Activated CD4-positive, CD25-positive, alpha-beta regulatory T cell treated with anti-CD3 and anti-CD28 coated beads, Interleukin-2, amount 50 U/mL, for 16 hours (primary cell): ENCODE measurements around the gene COX6B2.

Experiments
- DNase-seq: peaks from one replicate; pipeline ENCODE4 v3.0.0-alpha.2; 2020; ENCODE audit warnings: low read depth, low spot score

The COX6B2 gene

DNA sequence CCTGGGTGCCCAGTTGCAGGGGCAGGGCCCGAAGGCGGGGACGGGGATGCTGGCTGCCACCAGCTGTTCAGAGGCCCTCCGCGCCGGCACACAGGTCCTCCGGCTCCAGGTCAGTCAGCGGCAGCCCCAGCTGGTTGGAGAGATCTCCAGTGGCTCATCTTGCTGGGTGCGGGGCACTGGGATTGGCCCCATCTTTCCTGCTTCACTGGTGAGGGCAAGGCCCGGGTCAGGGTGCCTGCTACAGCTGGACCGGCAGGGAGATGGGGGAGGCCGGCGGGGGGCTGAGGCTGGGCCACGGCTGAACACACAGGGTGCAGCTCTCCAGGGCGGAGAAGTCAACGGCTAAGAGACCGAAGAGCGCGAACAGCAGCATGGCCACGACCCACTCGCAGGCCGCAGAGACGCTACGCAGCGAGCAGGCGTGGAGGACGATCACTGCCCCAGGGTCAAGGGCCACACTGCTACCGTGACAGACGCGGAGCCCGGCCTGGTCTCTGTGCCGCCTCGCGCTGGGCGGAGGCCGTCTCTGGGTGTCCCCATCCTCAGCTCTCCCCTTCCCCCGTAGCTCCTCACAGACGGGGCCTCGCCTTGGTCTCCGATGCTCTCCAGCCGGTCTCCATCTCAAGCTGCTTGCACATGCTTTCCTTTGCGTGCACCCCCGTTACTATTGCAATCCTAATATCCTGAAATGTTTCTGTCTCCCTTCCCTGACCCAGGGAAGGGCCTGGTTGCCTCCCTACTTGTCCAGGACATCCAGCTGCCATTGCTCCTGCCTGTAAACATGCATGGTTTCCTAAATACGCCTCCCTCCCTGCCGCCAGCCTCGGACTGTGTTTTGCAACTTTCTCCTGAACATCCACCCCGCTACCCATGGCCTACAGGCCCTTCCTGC is 41.7 kb downstream of the COX6B2 start:
- DNase-seq = no peak

DNA sequence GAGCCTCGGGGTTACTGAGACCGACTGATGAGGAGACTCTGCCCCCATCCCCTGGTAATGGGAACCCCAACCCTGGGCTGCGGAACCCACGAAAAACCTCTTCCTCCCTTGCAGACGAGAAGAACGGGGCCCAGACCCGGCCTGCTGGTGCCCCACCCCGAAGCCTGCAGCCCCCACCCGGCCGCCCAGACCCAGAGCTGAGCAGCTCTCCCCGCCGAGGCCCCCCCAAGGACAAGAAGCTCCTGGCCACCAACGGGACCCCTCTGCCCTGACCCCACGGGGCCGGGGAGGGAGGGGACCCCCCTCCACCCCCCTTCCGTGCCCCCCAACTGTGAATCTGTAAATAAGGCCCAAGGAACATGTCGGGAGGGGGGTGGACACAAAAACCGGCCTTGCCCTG is 42.7 kb downstream of the COX6B2 start:
- DNase-seq = no peak

DNA sequence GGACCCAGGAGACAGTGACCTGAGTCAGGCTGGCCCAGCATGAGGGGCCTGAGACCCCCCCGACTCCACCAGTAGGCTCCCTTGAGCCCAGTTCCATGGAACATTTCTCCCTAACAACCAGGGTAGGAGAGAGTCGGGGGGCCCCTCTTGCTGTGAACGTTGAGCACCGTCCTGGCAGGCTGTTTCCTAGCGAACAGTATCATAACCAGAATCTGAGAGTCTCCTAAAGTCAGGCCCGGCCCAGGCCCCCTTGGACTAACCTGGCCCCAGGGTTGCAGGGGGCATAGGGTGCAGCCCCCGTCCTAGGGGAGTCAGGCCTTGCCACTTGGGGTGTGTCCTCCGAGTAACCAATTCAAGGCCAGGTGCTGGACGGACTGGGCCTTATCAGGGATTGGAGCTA is 43.1 kb downstream of the COX6B2 start:
- DNase-seq = no peak

DNA sequence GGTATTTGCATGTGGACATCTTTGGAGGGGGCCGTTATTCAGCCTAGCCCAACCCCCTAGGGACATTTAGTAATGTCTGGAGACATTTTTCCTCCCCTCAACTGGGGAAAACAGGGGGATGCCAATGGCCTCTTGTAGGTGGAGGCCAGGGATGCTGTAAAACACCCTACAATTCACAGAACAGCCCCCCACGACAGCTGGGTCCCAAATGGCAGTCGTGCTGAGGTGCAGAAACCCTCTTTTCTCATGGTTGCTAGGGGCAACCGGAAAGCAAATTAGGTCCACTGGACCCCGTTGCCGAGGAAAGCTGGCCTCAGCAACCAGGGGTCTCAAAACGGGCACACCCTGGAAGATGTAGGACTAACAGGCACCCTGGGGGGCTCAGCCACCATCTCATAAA is 44.0 kb downstream of the COX6B2 start:
- DNase-seq = no peak

DNA sequence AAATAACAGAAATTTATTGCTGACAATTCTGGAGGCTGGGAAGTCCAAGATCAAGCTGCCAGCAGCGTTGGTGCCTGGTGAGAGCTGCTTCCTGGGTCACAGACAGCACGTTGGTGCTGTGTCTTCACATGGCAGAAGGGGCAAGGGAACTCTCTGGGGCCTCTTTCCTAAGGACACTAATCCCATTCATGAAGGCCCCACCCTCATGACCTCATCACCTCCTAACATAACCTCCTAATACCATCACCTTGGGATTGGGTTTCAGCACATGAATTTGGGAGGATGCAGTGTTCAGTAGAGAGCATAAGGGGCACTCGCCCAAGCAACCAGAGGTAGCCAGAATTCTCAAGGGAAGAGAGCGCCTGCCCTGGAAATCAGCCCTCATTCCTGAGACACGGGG is 45.1 kb downstream of the COX6B2 start:
- DNase-seq = no peak

DNA sequence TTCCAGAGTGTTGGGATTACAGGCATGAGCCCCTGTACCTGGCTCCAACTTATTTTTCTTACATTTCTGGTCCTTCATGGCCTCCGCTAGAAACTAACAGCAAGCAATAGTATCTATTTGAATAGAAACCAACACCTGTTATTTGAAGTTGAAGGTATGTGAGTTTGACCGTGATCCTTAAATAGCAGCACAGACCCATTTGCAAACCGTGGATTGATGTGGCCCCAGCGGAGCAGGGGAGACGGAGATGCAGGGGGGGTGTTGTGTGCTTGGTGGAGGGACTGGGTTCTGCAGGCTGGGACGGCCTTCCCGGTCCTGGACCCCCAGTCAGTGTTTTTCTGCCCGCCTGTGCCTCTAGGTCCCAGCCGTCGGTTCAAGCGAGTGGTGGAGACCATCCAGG is 46.2 kb downstream of the COX6B2 start:
- no peak for DNase-seq

DNA sequence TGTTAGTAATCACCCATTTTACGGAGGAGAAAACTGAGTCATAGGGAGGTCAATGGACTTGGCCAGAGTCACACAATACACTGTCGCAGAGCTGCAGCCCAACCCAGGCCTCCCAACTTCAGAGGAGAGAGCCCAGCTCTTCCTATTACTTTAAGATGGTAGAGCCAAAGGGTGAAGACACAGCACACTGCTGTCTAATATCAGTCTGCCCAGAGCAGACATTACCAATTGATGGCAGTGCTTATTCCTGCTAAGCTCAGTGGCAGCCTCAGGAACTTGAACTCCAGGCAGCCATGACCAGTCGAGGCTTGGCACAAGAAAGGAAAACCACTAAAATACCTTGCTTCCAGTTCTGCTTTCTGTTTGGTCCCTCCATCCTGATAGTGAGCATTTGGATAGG is 47.8 kb downstream of the COX6B2 start:
- DNase-seq = no peak

DNA sequence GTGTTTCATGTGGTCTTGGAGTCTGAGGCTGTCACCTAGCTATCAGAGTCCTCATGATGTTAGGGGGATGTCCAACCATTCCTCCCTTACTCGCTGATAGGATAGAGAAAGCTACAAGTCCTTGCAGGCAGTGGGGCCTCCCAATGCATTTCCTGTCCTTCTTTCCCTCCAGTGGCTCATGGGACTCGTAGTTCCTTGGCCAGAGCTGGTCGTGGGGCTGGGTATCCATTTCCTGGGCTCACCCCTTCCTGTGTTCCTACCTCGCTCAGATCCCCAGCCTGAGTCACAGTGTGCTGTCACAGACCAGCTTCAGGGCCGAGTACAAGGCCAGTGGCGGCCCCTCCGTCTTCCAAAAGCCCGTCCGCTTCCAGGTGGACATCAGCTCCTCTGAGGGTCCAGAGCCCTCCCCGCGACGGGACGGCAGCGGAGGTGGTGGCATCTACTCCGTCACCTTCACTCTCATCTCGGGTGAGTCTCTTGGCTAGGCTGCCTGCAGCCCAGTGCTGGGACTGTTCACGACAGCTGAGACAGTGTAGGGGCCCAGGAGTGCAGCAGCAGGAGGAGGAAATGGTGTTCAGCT is 48.4 kb downstream of the COX6B2 start:
- no peak for DNase-seq

DNA sequence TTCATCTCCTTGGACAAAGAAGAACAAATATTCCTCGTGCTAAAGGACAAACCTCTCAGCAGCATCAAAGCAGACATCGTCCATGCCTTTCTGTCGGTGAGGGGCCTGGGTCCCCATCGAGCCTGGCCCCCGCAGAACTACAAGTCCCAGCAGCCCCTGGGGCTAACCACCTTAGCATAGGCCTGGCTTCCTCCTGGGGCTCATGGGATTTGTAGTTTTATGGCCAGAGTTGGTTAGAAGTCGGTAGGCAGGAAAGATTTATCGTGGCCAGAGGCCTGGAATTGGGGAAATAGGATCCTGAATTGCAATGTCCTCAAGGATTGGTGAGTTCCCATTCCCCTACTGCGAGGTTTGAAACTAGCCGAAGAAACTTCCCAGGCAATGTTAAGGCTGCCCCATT is 49.0 kb downstream of the COX6B2 start:
- DNase-seq = no peak

DNA sequence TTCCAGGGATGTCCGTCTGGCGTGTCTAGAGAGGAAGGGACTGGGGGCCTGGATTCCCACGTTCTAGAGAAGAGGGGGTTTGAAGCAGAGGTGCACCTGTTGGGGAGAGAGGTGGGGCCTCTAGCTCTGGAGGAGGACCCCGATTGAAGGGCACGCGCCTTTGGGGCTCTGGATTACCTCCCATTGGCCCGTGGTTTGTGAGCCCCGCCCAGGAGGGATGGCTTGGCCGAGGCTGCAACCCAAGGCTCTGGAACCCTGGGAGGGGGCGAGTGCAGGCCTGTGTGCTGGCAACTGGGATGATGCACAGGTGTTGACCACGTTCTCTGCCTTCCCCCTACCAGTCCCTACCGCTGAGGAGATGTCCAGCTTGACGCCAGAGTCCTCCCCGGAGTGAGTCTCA is 49.5 kb downstream of the COX6B2 start:
- DNase-seq = no peak

DNA sequence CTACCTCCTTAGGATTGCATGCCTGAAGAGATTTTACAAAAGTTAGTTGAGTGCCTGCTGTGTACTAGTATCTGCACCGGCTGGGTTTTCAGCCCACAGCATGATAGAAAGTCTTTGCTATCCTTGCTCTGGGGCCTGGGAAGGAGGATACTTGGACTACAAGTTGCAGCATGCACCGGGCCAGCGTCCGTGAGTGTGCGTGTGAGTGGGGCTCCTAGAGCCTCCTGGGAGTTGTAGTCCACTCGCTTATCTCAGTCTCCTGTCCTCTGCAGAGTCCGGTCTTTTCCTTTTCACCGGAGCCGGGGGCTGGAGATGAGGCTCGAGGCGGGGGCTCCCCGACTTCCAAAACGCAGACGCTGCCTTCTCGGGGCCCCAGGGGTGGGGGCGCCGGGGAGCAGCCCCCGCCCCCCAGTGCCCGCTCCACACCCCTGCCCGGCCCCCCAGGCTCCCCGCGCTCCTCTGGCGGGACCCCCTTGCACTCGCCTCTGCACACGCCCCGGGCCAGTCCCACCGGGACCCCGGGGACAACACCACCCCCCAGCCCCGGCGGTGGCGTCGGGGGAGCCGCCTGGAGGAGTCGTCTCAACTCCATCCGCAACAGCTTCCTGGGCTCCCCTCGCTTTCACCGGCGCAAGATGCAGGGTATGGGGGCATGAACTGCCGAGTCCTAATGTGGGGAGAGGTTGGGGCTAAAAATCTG is 50.1 kb downstream of the COX6B2 start:
- no peak for DNase-seq

DNA sequence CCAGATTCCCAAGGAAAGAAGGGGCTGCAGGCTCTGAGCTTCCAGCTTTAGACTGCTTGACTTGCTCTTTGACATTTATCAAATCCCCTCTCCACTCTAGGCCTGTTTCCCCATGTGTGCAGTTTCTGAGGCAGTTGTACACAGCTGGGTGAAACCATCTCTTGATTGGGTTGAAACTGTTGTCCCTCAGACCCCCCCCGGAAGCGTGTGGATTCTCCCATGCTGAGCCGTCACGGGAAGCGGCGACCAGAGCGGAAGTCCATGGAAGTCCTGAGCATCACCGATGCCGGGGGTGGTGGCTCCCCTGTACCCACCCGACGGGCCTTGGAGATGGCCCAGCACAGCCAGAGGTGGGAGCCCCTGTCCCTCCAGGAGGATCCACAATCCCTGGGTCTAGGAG is 51.0 kb downstream of the COX6B2 start:
- DNase-seq = no peak

DNA sequence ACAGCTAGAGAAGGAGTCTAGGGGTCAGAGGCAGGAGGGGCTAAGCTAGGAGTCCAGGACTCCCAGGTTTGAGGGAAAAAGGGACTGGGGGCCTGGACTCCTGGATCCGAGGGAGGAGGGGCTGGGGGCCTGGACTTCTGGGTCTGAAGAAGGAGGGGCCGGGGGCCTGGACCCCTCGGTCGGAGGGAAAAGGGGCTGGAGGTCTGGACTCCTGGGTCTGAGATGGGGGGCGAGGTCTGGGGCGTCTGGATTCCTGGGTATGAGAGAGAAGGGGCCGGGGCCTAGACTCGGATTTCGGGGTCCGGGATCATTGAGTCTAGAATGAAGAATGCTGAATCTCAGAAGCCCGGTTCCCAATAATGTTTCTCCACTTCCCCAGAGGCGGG is 52.2 kb downstream of the COX6B2 start:
- no peak for DNase-seq

DNA sequence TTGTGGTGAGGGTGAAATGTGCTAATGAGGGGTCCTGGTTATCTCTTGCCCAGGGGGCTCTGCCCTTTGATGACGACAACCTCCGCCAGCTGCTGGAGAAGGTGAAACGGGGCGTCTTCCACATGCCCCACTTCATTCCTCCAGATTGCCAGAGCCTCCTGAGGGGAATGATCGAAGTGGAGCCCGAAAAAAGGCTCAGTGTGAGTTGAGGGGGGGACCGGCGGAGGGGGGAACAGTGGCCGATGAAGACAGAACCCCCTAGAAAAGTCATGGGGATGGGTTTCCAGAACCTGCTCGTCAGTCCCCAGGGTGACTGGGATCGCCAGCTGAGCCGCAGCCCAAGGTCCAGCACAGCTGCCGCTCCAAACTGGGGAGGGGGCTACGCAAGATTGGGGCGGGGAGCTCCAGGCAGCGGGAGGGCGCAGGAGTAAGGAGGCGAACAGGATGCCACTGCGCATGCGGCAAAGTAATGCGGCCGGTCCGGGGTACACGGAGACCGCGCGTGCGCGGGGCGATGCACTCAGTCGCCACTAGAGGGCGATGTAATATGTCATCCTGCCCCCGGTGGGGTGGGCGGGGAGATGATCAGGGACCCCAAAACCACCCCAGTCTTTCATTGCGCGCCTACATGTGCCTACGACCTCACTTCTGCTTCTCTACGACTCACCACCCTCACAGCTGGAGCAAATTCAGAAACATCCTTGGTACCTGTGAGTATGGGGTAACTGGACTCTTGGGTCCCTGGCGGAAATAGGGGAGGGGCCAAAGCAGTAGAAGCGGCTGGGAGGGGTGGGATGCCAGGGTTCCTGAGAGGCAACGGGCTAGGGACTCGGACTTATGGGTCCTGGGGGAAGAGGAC is 52.8 kb downstream of the COX6B2 start:
- DNase-seq = peak; percentile 86

DNA sequence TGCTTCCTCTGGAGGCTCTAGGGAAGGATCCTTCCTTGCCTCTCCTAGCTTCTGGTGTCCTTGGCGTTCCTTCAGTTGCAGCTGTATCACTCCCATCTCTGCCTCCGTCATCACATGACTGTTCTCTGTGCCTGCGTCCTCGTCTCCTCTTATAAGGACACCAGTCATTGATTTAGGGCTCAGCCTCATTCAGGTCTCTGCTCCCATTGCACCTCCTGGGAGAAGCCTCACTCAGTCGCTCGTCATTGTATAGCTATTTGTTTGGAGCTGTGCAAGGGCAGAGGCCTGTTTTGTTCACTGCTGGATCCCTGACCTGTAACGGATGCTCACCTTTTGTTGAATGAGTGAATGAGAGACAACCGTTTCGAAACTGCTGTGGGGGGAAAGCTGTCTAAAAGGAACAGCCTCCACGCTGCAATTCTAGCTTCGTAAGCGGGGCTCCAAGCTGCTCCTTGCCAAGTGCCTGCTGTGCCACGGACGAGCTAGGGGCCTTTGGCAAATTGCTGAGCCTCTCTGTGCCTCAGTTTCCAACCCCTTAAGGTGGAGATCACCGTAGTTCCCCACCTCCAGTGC is 53.5 kb downstream of the COX6B2 start:
- DNase-seq = no peak

DNA sequence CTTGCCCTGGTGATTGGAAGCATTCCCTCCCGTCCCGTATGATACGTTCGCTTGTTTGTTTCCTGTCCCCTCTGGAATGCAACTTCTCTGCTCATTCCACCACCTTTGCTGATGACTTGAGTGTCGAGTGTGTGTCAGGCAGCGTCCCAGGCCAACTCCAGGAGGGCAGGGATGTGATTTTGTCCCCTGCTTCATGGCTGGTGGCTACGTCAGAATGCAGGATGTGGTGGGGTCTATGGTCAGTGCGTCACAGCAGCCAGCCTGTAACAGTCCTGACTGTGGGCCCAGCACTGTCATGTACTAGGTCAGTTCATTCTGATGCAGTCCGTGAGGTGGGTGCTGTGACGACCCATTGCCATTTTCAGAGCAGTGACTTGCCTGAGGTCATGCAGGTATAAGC is 54.5 kb downstream of the COX6B2 start:
- DNase-seq = no peak
